GM12878 (cell line): Measurements from ENCODE around the gene SBF2. TPM values are rescaled to one million over a fixed set of nuclear protein-coding genes. Genes with fewer than 3 reads are reported as not detected.

ENCODE experiments used
- BACH1 ChIP-seq: fragments of 450-650 bp; IDR thresholded peaks from 2 replicates; pipeline ENCODE4 v1.6.1; 2017; ENCODE audit warnings: mild to moderate bottlenecking, borderline replicate concordance
- BCL11A ChIP-seq: IDR thresholded peaks from 2 replicates; pipeline ENCODE4 v1.6.1; 2011; ENCODE audit warnings: low read depth, low read length
- CBX5 ChIP-seq: sonication (generic); IDR thresholded peaks from 2 replicates; pipeline ENCODE4 v1.6.1; 2016; ENCODE audit warnings: low read depth, moderate library complexity, mild to moderate bottlenecking, inconsistent platforms
- CEBPZ ChIP-seq: fragments of 150-350 bp; IDR thresholded peaks from 2 replicates; pipeline ENCODE4 v1.6.1; 2016; ENCODE audit warnings: low read depth, low read length
- EGR1 ChIP-seq, 2 experiments: IDR thresholded peaks; 1 replicate in 1 of 2; 2 replicates in 1 of 2; pipeline ENCODE4 v1.6.1; 2011 to 2012; ENCODE audit warnings: low read depth in 2 of 2, low read length in 2 of 2, borderline replicate concordance in 1 of 2, mild to moderate bottlenecking in 1 of 2, moderate library complexity in 1 of 2
- ELK1 ChIP-seq: IDR thresholded peaks from 2 replicates; pipeline ENCODE4 v1.6.1; 2012; ENCODE audit warnings: low read depth, low read length, improper control_type of control experiment
- GABPA ChIP-seq: IDR thresholded peaks from 2 replicates; pipeline ENCODE4 v1.6.1; 2014; ENCODE audit warnings: antibody characterized with exemption, low read depth, mild to moderate bottlenecking, inconsistent platforms
- HDAC2 ChIP-seq: fragments of 200-600 bp; sonication (generic); IDR thresholded peaks from 2 replicates; pipeline ENCODE4 v1.6.1; 2017
- IKZF2 ChIP-seq, 2 experiments: fragments of 450-650 bp; IDR thresholded peaks; 2 replicates each; pipeline ENCODE4 v1.6.1; 2017; ENCODE audit warnings: mild to moderate bottlenecking in 2 of 2, moderate library complexity in 2 of 2
- MLLT1 ChIP-seq: fragments of 450-650 bp; IDR thresholded peaks from 2 replicates; pipeline ENCODE4 v1.6.1; 2016; ENCODE audit warnings: mild to moderate bottlenecking
- NR2C2 ChIP-seq: IDR thresholded peaks from 2 replicates; pipeline ENCODE4 v1.6.1; 2011; ENCODE audit warnings: borderline replicate concordance, low read depth; ENCODE audit not compliant: control insufficient read depth, insufficient read length
- POLR2A ChIP-seq: IDR thresholded peaks from 2 replicates; pipeline ENCODE4 v1.6.1; 2011; ENCODE audit warnings: low read depth, mild to moderate bottlenecking, low read length
- POLR2AphosphoS2 ChIP-seq: IDR thresholded peaks from 2 replicates; pipeline ENCODE4 v1.6.1; 2011; ENCODE audit warnings: low read depth, mild to moderate bottlenecking, low read length, improper control_type of control experiment, moderate library complexity
- RAD51 ChIP-seq: fragments of 450-650 bp; IDR thresholded peaks from 2 replicates; pipeline ENCODE4 v1.6.1; 2016; ENCODE audit warnings: moderate library complexity, mild to moderate bottlenecking, inconsistent platforms
- SMARCA5 ChIP-seq: fragments of 450-650 bp; IDR thresholded peaks from 2 replicates; pipeline ENCODE4 v1.6.1; 2017; ENCODE audit warnings: mild to moderate bottlenecking
- SPI1 ChIP-seq: IDR thresholded peaks from 2 replicates; pipeline ENCODE4 v1.6.1; 2011; ENCODE audit warnings: low read depth, mild to moderate bottlenecking, low read length, moderate library complexity, borderline replicate concordance; ENCODE audit not compliant: insufficient read depth
- STAT1 ChIP-seq: fragments of 450-650 bp; conservative IDR thresholded peaks from 2 replicates; pipeline ENCODE4 v1.6.1; 2014; ENCODE audit warnings: antibody characterized with exemption, mild to moderate bottlenecking
- TBL1XR1 ChIP-seq: IDR thresholded peaks from 2 replicates; pipeline ENCODE4 v1.6.1; 2012; ENCODE audit warnings: low read depth, low read length, improper control_type of control experiment
- ZBTB4 ChIP-seq: fragments of 450-650 bp; formaldehyde crosslinking; IDR thresholded peaks from 2 replicates; pipeline ENCODE4 v1.4.0; 2022; ENCODE audit warnings: mild to moderate bottlenecking, moderate library complexity
- ZNF24 ChIP-seq: fragments of 450-650 bp; IDR thresholded peaks from 2 replicates; pipeline ENCODE4 v1.6.1; 2017; ENCODE audit warnings: antibody characterized with exemption, mild to moderate bottlenecking
- polyA plus RNA-seq, 11 experiments: library from polyadenylated mRNA; depleted of rRNA in 4 of 11; unstranded in 6 of 11; stranded (reverse) in 5 of 11; fragments of >200 nt; fragmentation: Nextera tagmentation in 4 of 11; fragmentation: Illumina TruSeq in 1 of 11; extraction: Ambion mirVana in 4 of 11; extraction: Trizol in 1 of 11; gene quantifications; 1 replicate in 1 of 11; 2 replicates in 10 of 11; pipeline versions ENCODE4 v1.2.1 to v1.2.3, GENCODE V29; 2011 to 2016; ENCODE audit warnings: inconsistent platforms in 2 of 11, missing spikeins in 2 of 11, low read depth in 1 of 11
- total RNA-seq, 4 experiments: library from RNA; depleted of rRNA in 3 of 4; stranded (reverse); fragments of >200 nt in 3 of 4; fragmentation: Illumina TruSeq in 1 of 4; extraction: Trizol in 1 of 4; gene quantifications; 2 replicates each; pipeline versions ENCODE4 v1.2.1 to v1.2.3, GENCODE V29; 2013 to 2021

SBF2 gene
- total and polyA plus RNA-seq, 10 of the 15 experiments (the other 5 are each of a cell fraction or from before 2014, with no cell fraction given): 0.24 to 2.3 (median 1.1) TPM

GRCh38 chr11:10317151-10317755, 23.2 kb upstream of the SBF2 start (continued):
- no peak for TF ChIP-seq ZBTB4 (CRISPR knock-in tag)
- no peak for TF ChIP-seq POLR2AphosphoS2
- no peak for TF ChIP-seq BCL11A
- TF ChIP-seq SPI1: no peak
- no peak for TF ChIP-seq BACH1
- TF ChIP-seq CEBPZ: no peak
- no peak for TF ChIP-seq STAT1
- TF ChIP-seq TBL1XR1: 0 out of 2 replicates have a peak, but pooled peaks have one; percentile 33
- TF ChIP-seq POLR2A: no peak
- no peak for TF ChIP-seq EGR1 (IDR thresholded peaks at IDR 0.05; ENCODE audit: borderline replicate concordance in 1 of 2, low read depth in 2 of 2, low read length in 2 of 2)
- TF ChIP-seq ELK1: no peak
- TF ChIP-seq MLLT1: no peak
- no peak for TF ChIP-seq SMARCA5
- TF ChIP-seq HDAC2: no peak
- TF ChIP-seq GABPA: no peak
- no peak for TF ChIP-seq CBX5
- TF ChIP-seq ZNF24: no peak
- TF ChIP-seq NR2C2: no peak
- TF ChIP-seq RAD51: no peak
- TF ChIP-seq IKZF2 (IDR thresholded peaks at IDR 0.05): peak; percentile 83 to 90
